Activated naive CD4-positive, alpha-beta T cell treated with anti-CD3 and anti-CD28 coated beads, Interleukin-2, amount 50 U/mL, for 16 hours (primary cell): ENCODE measurements around the gene ANK2.

Source experiments
- DNase-seq: peaks from one replicate; pipeline ENCODE4 v3.0.0-alpha.2; 2020

ANK2 gene

DNA sequence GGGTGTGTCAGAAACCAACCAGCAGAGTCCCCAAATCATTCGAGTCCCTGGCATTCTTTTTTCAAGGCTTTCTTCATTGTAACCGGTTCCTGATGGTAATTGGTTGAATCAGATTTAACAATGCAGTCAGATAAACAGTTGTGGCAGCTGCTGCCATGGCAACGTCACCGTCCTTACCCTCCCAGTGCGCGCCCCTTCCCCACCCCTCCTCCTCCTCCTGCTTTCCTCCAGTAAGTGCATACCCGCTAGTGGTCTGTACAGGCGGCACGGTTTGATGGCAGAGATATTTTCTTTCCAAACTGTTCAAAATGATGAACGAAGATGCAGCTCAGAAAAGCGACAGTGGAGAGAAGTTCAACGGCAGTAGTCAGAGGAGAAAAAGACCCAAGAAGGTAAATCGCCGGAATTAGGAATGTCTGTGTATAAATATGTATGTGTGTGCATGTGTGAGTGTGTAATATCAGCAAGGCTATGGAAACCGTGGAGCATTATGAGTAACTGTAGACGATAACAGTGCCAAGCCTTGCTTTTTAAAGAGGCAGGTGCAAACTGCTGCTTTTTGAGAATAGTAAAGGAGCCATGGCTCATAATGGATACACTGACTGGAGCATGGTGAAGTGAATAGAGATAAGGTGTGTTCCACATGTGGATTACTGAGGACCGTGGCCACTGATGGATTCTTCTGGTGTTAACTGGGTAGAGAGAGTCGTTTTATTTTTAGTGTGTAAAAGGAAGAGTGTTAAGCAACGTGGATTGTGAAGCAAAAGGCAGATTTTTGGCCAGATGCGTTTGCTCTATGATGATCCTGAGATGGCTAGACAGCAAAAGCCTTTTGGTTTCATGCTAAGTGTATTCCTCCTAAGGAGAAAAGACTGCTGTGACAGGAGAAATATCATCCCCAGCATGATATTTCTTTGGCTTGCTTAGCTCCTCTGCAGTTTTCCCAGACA, at the start of gene ANK2:
Gene ANK2, plus strand, starts transcription at position 233 of the 950 bp plus-strand sequence. Its CDS starts 76 bp downstream, at position 309.
- DNase-seq: no peak

DNA sequence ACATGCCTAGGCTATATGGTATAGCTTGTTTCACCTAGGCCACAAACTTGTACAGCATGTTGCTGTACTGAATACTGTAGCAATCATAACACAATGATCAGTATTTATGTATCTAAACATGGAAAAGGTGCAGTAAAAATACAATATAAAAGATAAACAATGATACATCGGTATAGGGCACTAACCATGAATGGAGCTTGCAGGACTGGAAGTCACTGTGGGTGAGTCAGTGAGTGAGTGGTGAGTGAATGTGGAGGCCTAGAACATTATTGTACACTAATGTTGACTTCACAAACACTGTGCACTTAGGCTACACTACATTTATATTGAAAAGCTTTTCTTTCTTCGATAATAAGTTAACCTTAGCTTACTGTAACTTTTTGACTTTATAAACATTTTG, 45.6 kb upstream of the ANK2 start:
- DNase-seq: no peak

DNA sequence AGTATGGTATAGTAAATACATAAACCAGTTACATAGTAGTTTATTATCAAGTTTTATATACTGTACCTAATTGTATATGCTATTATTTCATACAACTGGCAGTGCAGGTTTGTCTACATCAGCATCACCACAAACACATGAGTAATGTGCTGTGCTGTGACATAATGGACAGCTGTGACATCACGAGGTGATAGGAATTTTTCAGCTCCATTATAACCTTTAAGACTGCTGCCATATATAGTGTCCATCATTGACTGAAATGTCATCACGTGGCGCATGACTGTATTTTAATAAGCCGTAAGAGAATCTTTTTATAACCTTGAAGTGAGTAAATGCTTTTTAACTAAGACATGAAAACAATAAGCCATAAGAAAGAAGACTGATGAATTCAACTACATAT, 44.8 kb upstream of the ANK2 start:
- DNase-seq: no peak

- DNase-seq: no peak
These were observed 42.8 kb upstream of the ANK2 start for GRCh38 chr4:113006632-113007031.

DNA sequence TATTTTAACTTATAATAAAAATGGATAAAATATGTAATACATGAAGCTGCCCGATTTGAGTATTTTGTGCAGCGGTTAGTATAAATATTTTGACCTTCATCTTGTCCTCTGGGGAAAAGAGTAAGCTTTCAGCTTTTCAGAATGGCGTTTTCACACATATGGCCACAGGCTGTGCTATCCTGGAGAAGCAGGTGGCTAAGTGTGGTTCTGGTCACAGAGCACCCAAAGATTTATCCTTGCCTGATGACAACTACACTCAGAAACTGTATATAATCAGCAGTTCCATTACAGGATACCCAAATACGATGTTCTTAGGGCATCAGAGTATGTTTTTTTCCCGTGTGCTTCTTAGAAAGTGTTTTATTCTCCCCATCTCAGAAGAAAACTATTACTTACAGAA, 42.3 kb upstream of the ANK2 start:
- DNase-seq: no peak

DNA sequence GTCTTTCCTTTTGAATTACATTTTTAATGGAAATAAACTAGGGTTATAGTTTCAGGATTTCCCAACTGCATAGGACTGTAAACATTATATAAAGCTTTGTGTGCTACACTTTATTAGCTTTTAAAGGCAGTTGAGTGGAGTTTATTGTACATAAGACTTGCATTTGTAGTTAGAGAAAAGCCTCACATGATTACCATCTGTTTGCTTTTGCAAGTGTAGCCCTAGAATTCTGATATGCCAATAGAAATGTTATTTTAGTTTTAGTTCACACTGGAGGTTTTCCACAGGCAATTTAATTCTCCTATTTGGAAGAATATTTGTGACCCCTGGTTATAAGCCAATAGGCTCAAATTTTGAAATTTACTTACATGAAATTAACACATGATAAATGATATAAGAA, 41.3 kb upstream of the ANK2 start:
- no peak for DNase-seq

- no peak for DNase-seq
These were observed 40.7 kb upstream of the ANK2 start for GRCh38 chr4:113008716-113009115.

GRCh38 chr4:113009461-113009860, 40.0 kb upstream of the ANK2 start:
- DNase-seq: no peak

- DNase-seq: no peak
These were observed 37.2 kb upstream of the ANK2 start for GRCh38 chr4:113012122-113012725.

DNA sequence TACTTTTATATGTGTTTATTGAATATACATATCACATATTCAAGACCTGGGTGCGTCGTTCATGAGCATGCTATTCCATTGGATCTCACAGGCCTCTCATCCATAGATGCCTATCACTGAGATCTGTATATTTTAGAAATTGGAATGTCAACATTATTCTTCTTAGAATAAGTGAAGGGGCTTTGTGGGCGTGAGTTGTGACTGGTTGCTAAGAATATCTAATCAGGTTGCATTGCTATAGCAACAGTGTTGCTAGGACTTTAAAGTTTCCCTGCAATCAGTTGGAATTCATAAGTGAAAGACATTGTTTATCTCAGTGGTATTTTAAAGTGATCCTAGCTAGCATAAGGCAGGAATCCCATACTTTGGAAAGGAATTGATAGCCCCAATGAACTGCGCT, 36.7 kb upstream of the ANK2 start:
- DNase-seq: no peak

- DNase-seq: no peak
These were observed 35.7 kb upstream of the ANK2 start for GRCh38 chr4:113013751-113014150.

GRCh38 chr4:113016377-113016776, 33.1 kb upstream of the ANK2 start:
- DNase-seq: no peak

DNA sequence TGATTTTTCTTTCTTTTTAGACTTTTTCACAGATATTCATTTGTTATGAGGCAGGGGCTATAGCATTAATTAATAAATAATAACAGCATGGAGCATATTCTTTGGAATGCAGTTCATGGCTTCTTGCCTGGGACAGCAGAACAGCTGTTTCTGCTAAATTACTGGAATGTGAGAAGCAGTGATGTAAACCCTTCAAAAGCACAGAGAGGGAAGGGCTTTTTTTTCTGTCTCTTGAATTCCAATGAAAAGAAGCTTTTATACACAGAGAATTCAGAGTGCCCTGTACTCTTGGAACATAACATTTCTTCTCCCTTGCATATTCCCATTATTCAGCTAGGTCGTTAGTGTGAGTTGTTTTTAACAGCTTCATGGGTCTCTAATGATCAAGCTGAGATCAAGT, 28.5 kb upstream of the ANK2 start:
- DNase-seq: no peak

DNA sequence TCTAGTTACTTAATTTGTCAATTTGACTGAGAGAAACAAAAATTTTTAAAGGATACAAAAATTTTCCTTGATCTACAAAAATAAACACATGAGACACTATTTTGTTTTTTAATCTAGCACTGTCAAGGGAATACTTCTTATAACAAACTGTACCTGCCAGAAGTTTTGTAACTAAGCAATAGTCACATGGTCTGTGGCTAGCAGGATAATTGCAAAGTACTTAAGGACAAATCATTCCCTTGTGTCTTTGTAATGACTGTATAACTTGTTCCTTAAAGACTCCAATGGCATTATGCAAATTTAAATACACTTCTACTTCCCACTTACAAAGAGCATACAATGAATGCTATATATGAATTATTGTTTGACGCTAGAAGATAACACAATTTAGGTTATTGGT, 25.1 kb upstream of the ANK2 start:
- no peak for DNase-seq

GRCh38 chr4:113025416-113025815, 24.0 kb upstream of the ANK2 start:
- DNase-seq: no peak

GRCh38 chr4:113026556-113026955, 22.9 kb upstream of the ANK2 start:
- DNase-seq: no peak

DNA sequence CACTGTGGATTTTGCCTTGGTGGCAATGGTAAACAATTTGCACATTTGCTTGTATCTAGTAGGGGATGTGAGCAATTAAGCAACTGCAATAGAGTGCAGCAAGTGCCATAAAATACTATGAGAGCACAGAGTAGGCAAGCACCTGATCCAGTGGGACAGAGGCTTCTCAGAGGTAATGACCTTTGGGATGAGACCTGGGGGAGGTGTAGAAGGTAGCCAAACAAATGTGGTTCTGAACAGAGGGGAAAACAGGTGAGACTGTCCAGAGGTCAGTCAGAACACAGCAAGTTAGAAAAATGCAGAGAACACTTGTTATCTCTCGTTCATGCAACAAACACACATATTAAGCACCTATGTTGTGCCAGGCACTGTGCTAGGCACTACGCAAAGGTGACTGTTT, 21.4 kb upstream of the ANK2 start:
- no peak for DNase-seq

DNA sequence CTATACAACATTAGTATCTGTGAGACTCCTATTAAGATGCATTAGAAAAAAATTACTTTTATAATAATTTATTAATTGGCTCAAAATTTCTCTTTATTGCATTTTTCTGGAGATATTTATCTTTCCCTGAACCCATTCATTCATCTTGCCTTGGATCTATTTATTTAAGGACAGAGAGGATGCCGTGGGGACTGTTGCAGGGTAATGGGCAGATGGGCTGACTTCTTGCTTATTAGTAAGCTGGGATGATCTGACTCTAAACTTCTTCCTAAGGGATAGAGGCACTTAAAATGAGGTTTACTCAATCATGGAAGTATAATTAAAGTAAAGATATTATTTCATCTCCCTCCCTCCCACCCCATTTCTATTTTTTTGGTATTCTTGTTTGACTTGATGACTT, 18.2 kb upstream of the ANK2 start:
- no peak for DNase-seq

GRCh38 chr4:113040793-113041192, 8.7 kb upstream of the ANK2 start:
- no peak for DNase-seq

DNA sequence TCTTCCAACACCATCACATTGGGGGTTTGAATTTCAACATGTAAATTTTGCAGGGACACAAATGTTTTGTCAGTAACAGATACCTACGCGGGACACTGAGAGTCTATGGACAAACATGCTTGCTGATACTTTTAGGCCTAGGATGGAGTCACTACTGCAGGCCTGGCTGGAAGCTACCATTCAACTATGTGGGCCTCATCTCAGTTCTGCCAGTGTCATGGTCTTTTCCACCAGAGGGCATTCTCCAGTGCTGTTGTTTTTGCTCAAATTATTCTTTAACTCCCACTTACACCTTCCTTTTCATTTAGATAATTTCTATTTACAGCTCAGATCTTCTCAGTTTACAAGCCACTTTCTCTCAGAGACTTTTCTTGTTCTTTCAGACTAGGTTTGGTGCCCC, 7.0 kb upstream of the ANK2 start:
- no peak for DNase-seq

GRCh38 chr4:113043591-113043990, 5.9 kb upstream of the ANK2 start:
- DNase-seq: no peak

- no peak for DNase-seq
These were observed 910 bp downstream of the ANK2 start for GRCh38 chr4:113050371-113050755.

DNA sequence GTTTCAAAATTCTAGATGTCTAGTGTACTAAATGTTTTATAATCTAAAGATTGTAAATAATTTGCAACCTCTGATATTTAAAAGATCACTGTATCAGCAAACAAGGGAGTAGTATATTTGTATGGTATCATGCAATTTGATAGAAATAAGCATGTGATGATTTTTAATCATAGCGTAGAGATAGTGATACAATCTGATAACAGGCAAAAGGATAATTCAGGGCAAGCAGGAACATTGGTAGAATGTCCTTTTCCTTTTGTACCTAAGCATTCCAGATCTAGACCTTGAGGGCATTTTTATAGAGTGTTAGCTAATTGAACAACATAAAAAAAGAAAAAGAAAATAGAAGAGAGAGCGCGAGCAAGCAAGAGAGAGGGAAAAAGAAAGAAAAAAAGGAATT, 1.4 kb downstream of the ANK2 start:
- no peak for DNase-seq

DNA sequence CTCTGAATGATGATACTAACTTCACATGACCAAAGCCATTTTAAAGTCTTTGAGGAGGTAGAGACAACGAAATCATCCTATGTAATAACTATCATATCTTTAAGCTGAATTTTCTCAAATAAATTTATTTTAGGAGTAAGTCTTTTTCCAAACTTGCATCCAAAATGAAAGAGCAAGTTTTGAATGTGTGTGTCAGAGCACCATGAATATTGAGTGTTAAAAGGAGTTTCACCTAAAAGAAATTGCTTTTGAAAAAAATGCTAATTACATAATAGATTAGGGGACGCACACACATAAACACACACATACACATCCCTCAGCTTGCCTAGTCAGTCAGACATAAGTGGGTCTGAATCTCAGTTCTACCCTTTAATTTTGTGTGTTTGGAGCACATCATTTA, 1.9 kb downstream of the ANK2 start:
- no peak for DNase-seq
